ENCODE data around the gene CCDC57. TPM values are rescaled to one million over a fixed set of nuclear protein-coding genes. Genes with fewer than 3 reads are reported as not detected.

The CCDC57 gene
- total RNA-seq, 1 donor from 2014 or later, result 40.7 TPM

- Mint-ChIP-seq H3K27me3 (ENCODE audit: unreplicated experiment) (peaks cover 1% of the 10 kb centered on the region), H3K27ac (ENCODE audit: unreplicated experiment) (no peak overlapping the region), H3K9me3 (ENCODE audit: unreplicated experiment) (no peaks in the 10 kb centered on the region), H3K4me1 (ENCODE audit: low read depth, unreplicated experiment) (peaks cover 2% of the 10 kb centered on the region), H3K4me3 (ENCODE audit: unreplicated experiment) (no peak overlapping the region), H3K36me3 (ENCODE audit: unreplicated experiment) (no peaks in the 10 kb centered on the region)
- DNase-seq, result no peak
- no peak for TF ChIP-seq CTCF (IDR thresholded peaks at IDR 0.05; ENCODE audit: partially characterized antibody, unreplicated experiment)
Observed at GRCh38 chr17:82199496-82199895, 13.1 kb downstream of the CCDC57 start.

DNA sequence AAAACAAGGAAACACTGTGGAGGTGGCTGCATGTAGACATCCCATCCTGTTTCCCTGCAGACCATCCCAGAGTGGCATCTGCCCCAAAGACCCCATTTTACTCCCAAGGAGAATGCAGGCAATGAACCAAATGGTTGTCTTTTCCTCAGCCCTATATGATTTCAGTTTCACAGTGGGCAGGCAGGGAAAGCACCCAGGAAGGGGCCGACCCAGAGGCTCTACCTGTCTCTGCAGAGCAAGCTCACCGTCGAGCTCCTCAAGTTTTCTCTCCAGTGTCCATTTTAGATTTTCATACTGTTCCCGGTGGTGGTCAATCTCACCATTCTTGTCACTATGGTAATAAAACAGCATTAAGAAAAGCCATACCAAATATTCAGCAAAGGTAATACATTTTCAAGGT lies 14.6 kb downstream of the CCDC57 start:
- H3K36me3 Mint-ChIP-seq (ENCODE audit: unreplicated experiment), result peaks cover 7% of the 10 kb centered on the region

GRCh38 chr17:82195675-82196672 lies 16.7 kb downstream of the CCDC57 start:
- Mint-ChIP-seq H3K9me3 (ENCODE audit: unreplicated experiment) (no peaks in the 10 kb centered on the region), H3K36me3 (ENCODE audit: unreplicated experiment) (peaks cover 7% of the 10 kb centered on the region), H3K4me3 (ENCODE audit: unreplicated experiment) (peak overlapping the region; percentile 5), H3K27me3 (ENCODE audit: unreplicated experiment) (no peaks in the 10 kb centered on the region), H3K4me1 (ENCODE audit: low read depth, unreplicated experiment) (no peaks in the 10 kb centered on the region), H3K27ac (ENCODE audit: unreplicated experiment) (peak overlapping the region; percentile 6)
- TF ChIP-seq CTCF (IDR thresholded peaks at IDR 0.05; ENCODE audit: partially characterized antibody, unreplicated experiment), result no peak
- DNase-seq, result no peak

More for the DNA sequence above, 14.6 kb downstream of the CCDC57 start:
- no peak for DNase-seq
- Mint-ChIP-seq H3K27me3 (ENCODE audit: unreplicated experiment) (peaks cover 1% of the 10 kb centered on the region), H3K4me1 (ENCODE audit: low read depth, unreplicated experiment) (no peaks in the 10 kb centered on the region), H3K9me3 (ENCODE audit: unreplicated experiment) (no peaks in the 10 kb centered on the region), H3K27ac (ENCODE audit: unreplicated experiment) (no peak overlapping the region), H3K4me3 (ENCODE audit: unreplicated experiment) (no peak overlapping the region)
- no peak for TF ChIP-seq CTCF (IDR thresholded peaks at IDR 0.05; ENCODE audit: partially characterized antibody, unreplicated experiment)

DNA sequence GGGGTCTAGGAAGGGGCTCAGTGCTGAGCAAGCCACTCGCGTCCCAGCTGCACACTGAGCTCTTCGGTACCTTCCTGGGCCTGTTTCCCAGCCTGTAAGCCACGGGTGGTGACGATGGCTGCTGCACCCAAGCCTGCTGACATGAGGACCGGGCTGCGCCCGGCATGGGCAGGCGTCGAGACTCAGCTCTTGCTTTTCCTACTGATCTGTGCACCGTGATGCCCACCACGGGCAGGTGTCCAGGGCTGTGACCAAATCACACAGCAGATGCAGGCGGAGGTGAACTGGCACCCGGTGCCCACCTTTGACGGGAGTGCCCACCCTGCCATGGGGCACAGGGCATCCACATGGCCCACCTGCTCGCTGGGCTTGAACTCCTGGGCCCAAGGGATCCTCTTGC lies 17.9 kb downstream of the CCDC57 start:
- Mint-ChIP-seq H3K27ac (ENCODE audit: unreplicated experiment) (no peak overlapping the region), H3K36me3 (ENCODE audit: unreplicated experiment) (peaks cover 7% of the 10 kb centered on the region), H3K27me3 (ENCODE audit: unreplicated experiment) (no peaks in the 10 kb centered on the region), H3K9me3 (ENCODE audit: unreplicated experiment) (no peaks in the 10 kb centered on the region), H3K4me3 (ENCODE audit: unreplicated experiment) (no peak overlapping the region), H3K4me1 (ENCODE audit: low read depth, unreplicated experiment) (no peaks in the 10 kb centered on the region)
- DNase-seq, result no peak
- no peak for TF ChIP-seq CTCF (IDR thresholded peaks at IDR 0.05; ENCODE audit: partially characterized antibody, unreplicated experiment)
